Renal pelvis (tissue), 4 donors: ENCODE measurements around the gene ATP6V1B1. TPM values are rescaled to one million over a fixed set of nuclear protein-coding genes. Genes with fewer than 3 reads are reported as not detected.
"Not testable (repeated sequence)": the region's sequence is repeated elsewhere in the genome, so short reads cannot be mapped to it uniquely, and the experiment has no call there.

ENCODE experiments used
- DNase-seq: peaks from one replicate; pipeline ENCODE4 v3.0.0-alpha.2; 2013
- polyA plus RNA-seq, 3 donors: library from polyadenylated mRNA; unstranded; fragments of 120-200 nt; gene quantifications; one replicate each; pipeline ENCODE4 v1.2.1, GENCODE V29; 2013; ENCODE audit not compliant: insufficient read length in 3 of 3

The ATP6V1B1 gene
- polyA plus RNA-seq, 3 donors: 78.2 to 108 (median 78.6) TPM

- DNase-seq: no peak
Measured at GRCh38 chr2:71003966-71004755, 68.5 kb downstream of the ATP6V1B1 start.

DNA sequence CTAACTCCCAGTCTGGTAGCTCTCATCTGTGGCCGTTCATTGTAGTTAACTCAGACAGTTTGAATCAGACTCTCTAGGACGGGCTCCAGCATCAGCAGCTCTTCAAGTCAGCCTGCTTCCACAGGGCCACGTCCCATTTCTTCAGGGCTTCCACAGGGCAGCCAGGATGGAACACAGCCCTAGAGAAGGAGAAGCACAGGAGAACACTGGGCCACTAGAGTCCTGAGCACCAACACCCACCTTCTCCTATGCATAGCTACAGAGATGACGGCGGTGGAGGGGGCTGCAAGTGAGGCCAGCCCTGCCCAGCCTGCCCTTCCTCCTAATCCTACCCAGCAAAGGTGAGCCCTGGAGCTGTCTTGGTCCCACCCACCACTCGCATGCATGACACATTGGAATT lies 69.2 kb downstream of the ATP6V1B1 start:
- DNase-seq: no peak

GRCh38 chr2:71005271-71006202 lies 69.8 kb downstream of the ATP6V1B1 start:
- DNase-seq: no peak

GRCh38 chr2:71006323-71006722 lies 70.6 kb downstream of the ATP6V1B1 start:
- DNase-seq: no peak

DNA sequence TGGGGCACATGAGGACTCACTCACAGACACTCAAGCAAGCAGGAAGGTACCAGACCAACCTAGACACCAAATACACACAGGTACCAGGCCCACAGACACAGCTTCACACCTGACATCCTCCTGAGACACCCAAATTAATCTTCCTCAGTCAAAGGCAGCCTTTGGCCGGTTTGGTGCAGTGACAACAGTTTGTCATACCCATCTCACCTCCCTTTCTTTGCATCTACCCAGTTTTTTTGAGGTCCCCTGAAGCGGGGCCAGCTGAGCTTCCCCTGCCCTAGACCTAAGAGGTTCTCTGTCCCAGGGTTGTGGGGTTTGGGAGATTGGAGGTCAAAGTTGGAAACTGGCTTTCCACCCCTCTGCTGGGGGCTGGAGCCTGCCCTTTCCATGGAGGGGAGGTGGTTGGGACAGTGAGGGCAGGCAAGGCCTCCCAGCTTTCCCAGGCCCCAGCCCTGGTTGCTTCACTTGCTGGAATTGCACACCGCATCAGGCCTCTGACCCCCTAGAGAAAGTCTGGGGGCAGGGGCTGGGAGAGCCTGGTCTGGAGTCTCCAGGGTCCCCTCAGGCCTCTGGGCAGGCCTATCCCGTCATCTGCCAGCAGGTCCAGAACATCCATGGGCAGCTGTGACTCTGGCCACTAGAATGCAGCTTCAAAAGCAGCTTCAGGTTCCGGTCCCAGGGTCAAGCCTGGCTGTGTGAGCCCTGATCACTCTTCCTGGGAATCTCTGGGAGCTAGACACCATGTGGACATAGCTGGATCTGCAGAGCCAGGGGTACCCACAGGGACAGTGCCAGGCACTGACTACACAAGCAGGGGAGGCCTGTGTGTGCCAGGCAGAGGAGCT lies 71.5 kb downstream of the ATP6V1B1 start:
- no peak for DNase-seq

- no peak for DNase-seq
Measured at GRCh38 chr2:71008342-71008741, 72.6 kb downstream of the ATP6V1B1 start.

- not testable (repeated sequence) for DNase-seq
Measured at GRCh38 chr2:71011786-71012185, 76.1 kb downstream of the ATP6V1B1 start.

Other genes with a start within 250 kb of the ATP6V1B1 start
- 1 to 10 TPM; 6.6 to 7.6 (median 7.0) TPM for gene ADD2, start 167.7 kb upstream of the ATP6V1B1 start, polyA plus RNA-seq
- gene FIGLA, start 145.3 kb upstream of the ATP6V1B1 start, polyA plus RNA-seq: not detected
- gene CLEC4F, start 115.3 kb upstream of the ATP6V1B1 start, polyA plus RNA-seq: under 1 TPM in 2 of 3 donors, not detected in 1; 0.06 to 0.09 TPM
- not detected for gene CD207, start 100.1 kb upstream of the ATP6V1B1 start, polyA plus RNA-seq
- under 1 TPM; 0.50 to 0.73 (median 0.66) TPM for gene VAX2, start 35.3 kb upstream of the ATP6V1B1 start, polyA plus RNA-seq
- 1 to 10 TPM in 1 of 3 donors, under 1 TPM in 2; 0.84 to 1.0 (median 0.89) TPM for gene ANKRD53, start 42.7 kb downstream of the ATP6V1B1 start, polyA plus RNA-seq
- gene TEX261, start 59.0 kb downstream of the ATP6V1B1 start, polyA plus RNA-seq: 10 to 100 TPM; 55.9 to 69.4 (median 56.7) TPM
- gene NAGK, start 132.7 kb downstream of the ATP6V1B1 start, polyA plus RNA-seq: 100 to 1,000 TPM in 2 of 3 donors, 10 to 100 TPM in 1; 82.8 to 113 (median 103) TPM
- 10 to 100 TPM; 21.8 to 25.9 (median 22.6) TPM for gene MCEE, start 194.3 kb downstream of the ATP6V1B1 start, polyA plus RNA-seq
- 10 to 100 TPM; 42.1 to 46.3 (median 45.7) TPM for gene MPHOSPH10, start 194.7 kb downstream of the ATP6V1B1 start, polyA plus RNA-seq